ENCODE data around the gene SH3PXD2B.

The SH3PXD2B gene

GRCh38 chr5:172361566-172362238 is 92.6 kb downstream of the SH3PXD2B start:
- TF ChIP-seq GATA3 (IDR thresholded peaks at IDR 0.05; ENCODE audit: low read depth, low read length), result no peak
- no peak for TF ChIP-seq GATA2 (IDR thresholded peaks at IDR 0.05; ENCODE audit: low read depth, low read length)

DNA sequence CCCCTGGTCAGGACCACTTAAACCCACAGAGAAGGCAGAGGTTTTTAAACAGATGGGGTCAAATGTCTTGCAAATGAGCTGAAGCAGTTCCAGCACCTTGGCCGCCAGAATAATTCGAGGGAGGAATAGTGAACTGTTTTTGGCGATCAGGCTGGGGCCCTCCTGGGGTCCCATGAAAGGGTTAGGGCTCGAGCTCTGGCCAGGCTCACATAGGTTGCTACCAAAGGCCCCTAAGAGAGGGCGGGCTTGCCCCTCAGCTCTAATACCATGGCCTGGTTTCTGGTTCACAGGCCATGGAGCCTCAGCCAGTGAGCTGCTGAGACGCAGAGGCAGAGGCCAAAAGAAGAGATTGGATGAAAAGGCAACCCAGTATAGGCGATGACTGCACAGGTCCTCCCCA is 96.0 kb downstream of the SH3PXD2B start:
- TF ChIP-seq GATA2 (IDR thresholded peaks at IDR 0.05; ENCODE audit: low read depth, low read length) (no peak), GATA3 (IDR thresholded peaks at IDR 0.05; ENCODE audit: low read depth, low read length) (no peak)

GRCh38 chr5:172356527-172356926 is 97.8 kb downstream of the SH3PXD2B start:
- TF ChIP-seq GATA2 (IDR thresholded peaks at IDR 0.05; ENCODE audit: low read depth, low read length), result no peak
- no peak for TF ChIP-seq GATA3 (IDR thresholded peaks at IDR 0.05; ENCODE audit: low read depth, low read length)

- TF ChIP-seq GATA3 (IDR thresholded peaks at IDR 0.05; ENCODE audit: low read depth, low read length), result no peak
- TF ChIP-seq GATA2 (IDR thresholded peaks at IDR 0.05; ENCODE audit: low read depth, low read length), result no peak
These were observed 98.3 kb downstream of the SH3PXD2B start for GRCh38 chr5:172356047-172356446.

- TF ChIP-seq GATA3 (IDR thresholded peaks at IDR 0.05; ENCODE audit: low read depth, low read length) (no peak), GATA2 (IDR thresholded peaks at IDR 0.05; ENCODE audit: low read depth, low read length) (no peak)
These were observed 100.5 kb downstream of the SH3PXD2B start for GRCh38 chr5:172353846-172354245.

DNA sequence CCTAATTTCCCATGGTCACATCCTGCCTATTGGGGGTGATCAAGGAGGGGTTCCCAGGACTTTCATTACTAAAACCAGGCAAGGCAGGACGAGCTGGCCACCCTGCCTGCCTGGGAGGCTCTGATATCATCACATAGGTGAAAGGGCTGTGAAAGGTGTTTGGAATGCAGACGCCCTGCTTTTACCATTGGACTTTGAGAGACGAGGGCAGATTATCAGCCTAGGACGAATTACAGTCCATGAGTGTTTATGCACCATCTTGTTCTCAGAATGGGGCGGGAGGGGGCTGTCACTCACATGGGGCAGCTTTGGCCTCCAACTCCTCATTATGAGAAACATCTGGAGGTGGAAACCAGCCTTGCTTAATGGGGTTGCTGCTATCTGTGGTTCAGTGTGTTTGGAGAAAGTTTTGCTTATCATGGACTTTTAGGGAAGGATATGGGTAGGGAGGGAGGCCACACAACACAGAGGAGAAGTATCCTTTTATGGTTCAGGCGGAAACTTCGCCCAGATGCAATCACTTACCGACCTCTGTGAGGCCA is 101.0 kb downstream of the SH3PXD2B start:
- TF ChIP-seq GATA2 (IDR thresholded peaks at IDR 0.05; ENCODE audit: low read depth, low read length), result no peak
- no peak for TF ChIP-seq GATA3 (IDR thresholded peaks at IDR 0.05; ENCODE audit: low read depth, low read length)

DNA sequence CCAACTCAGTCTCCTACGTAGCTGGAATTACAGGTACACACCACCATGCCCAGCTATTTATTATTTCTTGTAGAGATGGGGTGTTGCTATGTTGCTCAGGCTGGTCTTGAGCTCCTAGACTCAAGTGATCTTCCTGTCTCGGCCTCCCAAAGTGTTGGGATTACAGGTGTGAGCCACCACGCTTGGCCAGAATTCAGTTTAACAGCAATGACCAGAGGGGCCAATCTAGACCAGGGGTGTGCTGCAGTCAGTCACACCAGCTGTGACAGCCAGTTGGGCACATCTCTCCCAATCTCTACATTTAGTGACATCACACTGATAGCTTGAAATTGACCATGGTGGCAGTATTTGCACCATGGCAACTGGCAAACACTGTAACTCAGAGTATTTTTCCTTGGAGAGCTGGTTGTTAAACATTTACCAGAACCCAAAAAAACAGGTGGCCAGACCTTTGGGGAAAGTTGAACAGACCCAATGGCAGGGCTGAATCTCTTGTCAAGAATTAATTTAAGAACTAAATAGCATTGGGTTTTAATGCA is 103.0 kb downstream of the SH3PXD2B start:
- TF ChIP-seq GATA2 (IDR thresholded peaks at IDR 0.05; ENCODE audit: low read depth, low read length), result no peak
- TF ChIP-seq GATA3 (IDR thresholded peaks at IDR 0.05; ENCODE audit: low read depth, low read length), result no peak

DNA sequence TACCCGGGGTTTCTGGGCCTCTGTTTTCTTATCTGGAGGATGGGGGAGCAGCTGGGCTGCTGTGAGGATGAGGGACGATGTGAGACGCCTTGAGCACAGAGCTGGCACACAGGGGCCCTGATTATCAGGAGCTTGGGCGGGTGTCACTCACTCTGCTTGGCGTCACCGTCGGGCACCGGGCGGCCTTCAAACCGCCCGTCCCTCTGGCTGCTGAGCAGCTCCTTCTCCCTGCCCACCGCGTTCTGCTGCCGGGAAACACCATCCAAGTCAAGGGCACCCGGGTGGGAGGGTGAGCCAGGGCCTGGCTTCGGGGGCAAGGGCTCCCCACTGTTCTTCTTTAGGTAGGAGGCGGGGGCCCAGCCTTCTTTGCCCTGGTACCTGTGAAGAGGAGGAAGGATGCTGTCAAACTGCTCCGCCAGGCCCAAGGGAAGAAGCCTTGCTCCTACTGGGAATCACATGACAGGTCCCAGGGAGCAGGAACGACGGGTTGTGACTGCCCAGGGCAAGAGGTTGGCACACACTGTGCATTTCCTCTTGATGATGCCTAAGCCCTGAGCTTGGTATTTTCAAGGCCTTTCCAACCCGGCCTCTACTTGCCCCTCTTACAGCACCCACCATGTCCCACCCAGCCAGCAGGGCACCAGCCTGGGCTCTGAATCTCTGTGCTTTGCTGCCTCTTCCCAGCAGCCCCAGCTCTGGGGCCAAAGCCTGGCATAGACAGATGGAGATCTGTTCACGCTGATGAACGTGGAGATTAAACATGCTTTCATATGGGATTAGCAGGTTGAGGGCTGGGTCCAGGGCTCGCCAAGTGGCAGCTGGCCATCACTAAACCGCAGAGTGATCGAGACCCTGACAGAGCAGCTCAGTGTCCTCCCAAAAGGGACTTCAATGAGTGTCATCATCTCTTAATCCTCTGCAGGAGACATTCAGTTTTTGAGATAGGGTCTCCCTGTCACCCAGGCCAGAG is 103.8 kb downstream of the SH3PXD2B start:
- TF ChIP-seq GATA3 (IDR thresholded peaks at IDR 0.05; ENCODE audit: low read depth, low read length), result no peak
- no peak for TF ChIP-seq GATA2 (IDR thresholded peaks at IDR 0.05; ENCODE audit: low read depth, low read length)

GRCh38 chr5:172348084-172348483 is 106.2 kb downstream of the SH3PXD2B start:
- no peak for TF ChIP-seq GATA3 (IDR thresholded peaks at IDR 0.05; ENCODE audit: low read depth, low read length)
- TF ChIP-seq GATA2 (IDR thresholded peaks at IDR 0.05; ENCODE audit: low read depth, low read length), result no peak

GRCh38 chr5:172347496-172348052 is 106.8 kb downstream of the SH3PXD2B start:
- TF ChIP-seq GATA2 (IDR thresholded peaks at IDR 0.05; ENCODE audit: low read depth, low read length), result no peak
- no peak for TF ChIP-seq GATA3 (IDR thresholded peaks at IDR 0.05; ENCODE audit: low read depth, low read length)

GRCh38 chr5:172345881-172346280 is 108.4 kb downstream of the SH3PXD2B start:
- TF ChIP-seq GATA3 (IDR thresholded peaks at IDR 0.05; ENCODE audit: low read depth, low read length), result no peak
- TF ChIP-seq GATA2 (IDR thresholded peaks at IDR 0.05; ENCODE audit: low read depth, low read length), result no peak

DNA sequence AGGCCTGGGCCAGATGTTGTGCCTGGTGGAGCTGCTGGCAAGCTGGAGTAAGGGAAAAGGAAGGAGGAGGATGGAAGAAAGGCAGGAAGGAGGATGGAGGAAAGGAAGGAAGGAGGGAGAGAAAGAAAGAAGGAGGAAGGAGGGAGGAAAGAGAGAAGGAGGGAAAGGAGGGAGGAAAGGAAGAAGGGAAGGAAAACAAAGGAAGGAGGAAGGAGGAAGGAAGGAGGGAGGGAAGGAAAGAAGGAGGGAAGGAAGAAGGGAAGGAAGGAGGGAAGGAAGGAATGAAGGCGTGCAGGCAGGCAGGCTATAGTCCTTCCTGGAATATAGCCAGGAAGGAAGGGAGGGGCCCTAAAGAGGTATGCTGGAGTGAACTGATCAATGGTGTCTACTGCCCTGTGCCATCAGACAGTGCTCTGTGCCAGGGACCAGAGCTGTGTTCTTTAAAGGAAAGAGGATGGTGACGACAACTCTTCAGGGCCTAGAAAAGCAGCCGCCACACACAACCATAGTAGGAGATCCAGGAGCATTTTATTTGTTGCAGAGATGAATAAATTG is 109.4 kb downstream of the SH3PXD2B start:
- TF ChIP-seq GATA2 (IDR thresholded peaks at IDR 0.05; ENCODE audit: low read depth, low read length) (no peak), GATA3 (IDR thresholded peaks at IDR 0.05; ENCODE audit: low read depth, low read length) (no peak)

DNA sequence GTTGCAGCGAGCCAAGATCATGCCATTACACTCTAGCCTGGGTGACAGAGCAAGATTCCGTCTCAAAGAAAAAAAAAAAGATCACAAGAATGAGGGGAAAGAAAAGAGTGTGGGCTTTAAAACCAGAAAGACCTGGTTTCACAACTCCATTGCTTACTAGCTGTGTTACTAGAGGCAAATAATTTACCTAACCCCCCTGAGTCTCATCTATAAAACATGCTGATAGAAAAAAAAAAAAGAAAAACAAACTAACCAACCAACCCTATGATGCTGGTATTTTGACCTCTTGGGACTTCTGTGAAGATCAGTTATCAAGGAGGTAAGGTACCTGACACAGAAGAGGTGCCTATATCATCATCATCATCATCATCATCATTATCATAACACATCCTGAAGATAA is 110.6 kb downstream of the SH3PXD2B start:
- TF ChIP-seq GATA3 (IDR thresholded peaks at IDR 0.05; ENCODE audit: low read depth, low read length), result no peak
- TF ChIP-seq GATA2 (IDR thresholded peaks at IDR 0.05; ENCODE audit: low read depth, low read length), result no peak

DNA sequence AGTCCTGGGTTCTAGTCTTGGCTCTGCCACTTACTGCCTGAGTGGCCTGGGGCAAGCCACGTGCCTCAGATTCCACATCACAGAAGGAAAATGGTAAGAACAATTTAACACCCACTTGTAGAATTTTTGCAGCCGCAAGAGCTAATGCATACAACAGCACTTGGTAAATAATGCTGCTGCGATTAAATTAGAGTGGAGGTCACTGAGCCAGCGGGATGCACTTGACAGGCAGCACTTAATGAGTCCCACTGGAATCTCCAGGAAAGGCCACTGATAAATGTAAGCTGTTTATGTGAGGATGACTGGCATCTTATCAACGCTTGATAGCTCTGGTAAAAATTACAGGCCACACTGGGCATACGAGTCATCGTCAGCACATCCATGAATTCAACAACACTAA is 111.4 kb downstream of the SH3PXD2B start:
- TF ChIP-seq GATA3 (IDR thresholded peaks at IDR 0.05; ENCODE audit: low read depth, low read length) (no peak), GATA2 (IDR thresholded peaks at IDR 0.05; ENCODE audit: low read depth, low read length) (no peak)

All from SH-SY5Y (cell line).